GM19468 (cell line): Measurements from ENCODE around the gene CDCP1.

Experiments
- ATAC-seq: cut with Tn5 transposase; IDR thresholded peaks from one replicate; pipeline ENCODE4 v1.9.1; 2021; ENCODE audit warnings: mild to moderate bottlenecking, moderate library complexity, moderate number of reproducible peaks; ENCODE audit not compliant: unreplicated experiment; ENCODE audit errors: extremely low read depth

The CDCP1 gene

DNA sequence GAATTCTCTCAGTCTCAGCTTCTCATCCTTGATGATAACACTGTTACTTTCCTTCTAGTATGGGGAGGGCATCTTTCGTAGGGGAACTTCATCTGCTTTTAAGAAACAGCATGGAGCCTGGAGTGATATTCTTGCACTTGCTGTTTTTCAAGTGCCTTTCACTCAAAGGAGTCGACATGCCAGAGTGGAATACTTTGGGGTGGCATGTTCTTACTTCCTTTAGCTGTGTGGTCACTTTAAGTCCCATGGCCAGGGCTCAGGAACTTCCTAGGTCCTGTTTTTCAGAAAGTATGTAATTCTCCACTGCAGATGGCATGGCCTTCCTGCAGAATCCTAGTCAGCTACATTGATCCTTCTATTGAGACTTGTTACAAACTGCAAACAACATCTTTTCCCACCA is 28.1 kb upstream of the CDCP1 start:
- ATAC-seq, result no peak

DNA sequence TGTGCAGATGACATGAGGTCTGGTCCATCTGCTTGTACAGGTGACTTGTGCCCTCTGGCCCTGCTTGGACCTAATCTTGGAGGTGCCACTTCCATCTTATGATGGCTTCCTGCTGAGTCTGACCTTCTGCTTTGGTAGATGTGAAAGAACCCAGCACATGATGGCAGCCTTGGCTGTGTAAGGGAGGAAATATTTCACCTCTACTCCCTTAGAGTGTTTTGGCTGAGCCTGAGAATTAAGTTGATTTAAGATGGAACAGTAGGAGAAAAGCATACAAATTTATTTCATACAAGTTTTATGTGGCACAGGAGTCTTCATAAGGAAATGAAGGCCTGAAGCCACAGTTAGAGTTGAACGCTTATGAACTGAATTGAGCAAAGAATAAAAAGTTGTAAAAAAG is 27.6 kb upstream of the CDCP1 start:
- no peak for ATAC-seq

DNA sequence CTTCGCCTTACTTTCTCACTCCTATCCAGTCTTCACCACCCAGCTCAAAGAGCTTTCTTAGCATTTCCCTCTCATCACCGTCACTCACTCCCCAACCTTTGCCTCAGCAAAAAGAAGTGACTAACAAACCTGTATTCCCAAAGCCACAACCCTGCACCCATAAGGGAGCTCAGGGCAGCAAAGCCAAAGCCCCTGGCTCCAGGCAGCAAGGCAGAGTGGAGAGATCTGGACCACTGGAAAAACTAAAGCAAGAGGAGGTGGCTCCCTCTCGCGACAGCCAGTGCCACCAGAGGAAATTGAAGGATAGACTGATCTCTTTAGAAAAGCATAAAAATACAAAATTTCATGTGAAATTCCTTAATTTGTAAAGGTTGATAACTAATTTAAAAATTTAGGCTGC is 25.1 kb upstream of the CDCP1 start:
- no peak for ATAC-seq

DNA sequence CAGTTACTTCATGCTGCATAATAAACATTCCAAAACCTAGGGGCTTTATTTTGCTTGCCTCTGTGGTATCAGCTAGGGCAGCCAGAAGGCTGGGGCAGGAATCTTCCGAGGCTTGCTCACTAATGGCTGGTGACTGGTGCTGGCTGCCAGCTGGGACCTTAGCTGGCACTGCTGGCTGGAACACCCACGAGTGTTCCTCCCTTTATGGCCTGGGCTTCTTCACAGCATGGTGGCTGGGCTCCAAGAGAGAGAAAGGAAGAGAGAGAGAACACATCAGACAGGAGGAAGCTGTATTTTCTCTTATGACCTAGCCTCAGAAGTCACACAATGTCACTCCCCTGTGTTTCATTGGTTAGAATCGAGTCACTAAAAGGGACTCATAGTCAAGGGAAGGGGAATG is 23.9 kb upstream of the CDCP1 start:
- ATAC-seq, result no peak

DNA sequence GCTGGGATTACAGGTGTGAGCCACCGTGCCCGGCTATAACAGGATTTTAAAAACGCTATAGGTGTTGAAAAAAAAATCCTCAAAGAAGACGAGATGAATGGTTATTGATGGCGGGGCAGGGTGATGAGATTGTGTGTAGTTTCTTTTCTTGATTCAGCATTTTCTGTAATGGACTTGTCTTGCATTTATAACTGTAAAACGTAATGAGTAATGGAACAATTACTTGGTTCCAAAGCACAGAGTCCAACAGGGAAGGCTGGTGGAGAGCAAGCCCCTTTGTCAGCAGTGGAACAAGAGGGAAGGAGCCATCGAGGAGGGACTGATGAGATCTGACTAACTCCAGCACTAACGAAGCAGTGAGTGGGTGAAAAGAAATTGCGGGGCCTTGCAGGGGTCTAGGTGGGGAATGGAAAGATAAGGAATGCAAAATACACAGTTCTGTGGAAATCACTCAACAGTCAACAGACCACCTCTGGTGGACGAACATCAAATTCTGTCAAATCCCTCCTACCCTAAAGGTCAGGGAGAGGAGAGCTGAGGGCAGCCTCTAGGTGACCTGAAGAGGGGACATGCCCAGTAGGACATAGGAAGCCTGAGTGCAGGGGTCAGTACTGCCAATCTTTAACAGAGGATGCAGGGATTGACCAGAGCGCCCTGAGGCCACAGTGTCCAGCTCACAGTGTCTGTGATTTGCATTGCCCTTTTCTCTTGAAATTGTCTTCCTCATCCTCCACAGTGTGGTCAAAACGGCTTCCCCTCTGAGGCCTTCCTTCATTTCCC is 23.1 kb upstream of the CDCP1 start:
- ATAC-seq, result no peak

DNA sequence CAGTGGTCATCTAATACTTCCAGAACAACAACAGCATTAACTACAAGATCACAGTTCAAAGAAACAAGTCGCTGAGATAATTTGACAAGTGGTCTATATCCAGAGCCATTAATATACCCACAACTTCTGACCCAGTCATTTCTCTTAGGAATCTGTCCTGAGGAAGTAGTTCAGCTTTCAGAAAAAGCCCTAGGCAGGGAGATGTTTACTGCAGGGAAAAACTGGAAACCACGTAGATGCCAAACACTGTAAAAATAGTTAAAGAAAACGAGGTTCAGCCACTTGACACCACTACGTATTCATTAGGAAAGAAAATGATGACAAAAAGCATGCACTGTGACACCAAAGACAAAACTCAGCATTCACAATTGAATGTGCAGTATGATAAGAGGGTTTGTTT is 22.3 kb upstream of the CDCP1 start:
- ATAC-seq, result no peak

DNA sequence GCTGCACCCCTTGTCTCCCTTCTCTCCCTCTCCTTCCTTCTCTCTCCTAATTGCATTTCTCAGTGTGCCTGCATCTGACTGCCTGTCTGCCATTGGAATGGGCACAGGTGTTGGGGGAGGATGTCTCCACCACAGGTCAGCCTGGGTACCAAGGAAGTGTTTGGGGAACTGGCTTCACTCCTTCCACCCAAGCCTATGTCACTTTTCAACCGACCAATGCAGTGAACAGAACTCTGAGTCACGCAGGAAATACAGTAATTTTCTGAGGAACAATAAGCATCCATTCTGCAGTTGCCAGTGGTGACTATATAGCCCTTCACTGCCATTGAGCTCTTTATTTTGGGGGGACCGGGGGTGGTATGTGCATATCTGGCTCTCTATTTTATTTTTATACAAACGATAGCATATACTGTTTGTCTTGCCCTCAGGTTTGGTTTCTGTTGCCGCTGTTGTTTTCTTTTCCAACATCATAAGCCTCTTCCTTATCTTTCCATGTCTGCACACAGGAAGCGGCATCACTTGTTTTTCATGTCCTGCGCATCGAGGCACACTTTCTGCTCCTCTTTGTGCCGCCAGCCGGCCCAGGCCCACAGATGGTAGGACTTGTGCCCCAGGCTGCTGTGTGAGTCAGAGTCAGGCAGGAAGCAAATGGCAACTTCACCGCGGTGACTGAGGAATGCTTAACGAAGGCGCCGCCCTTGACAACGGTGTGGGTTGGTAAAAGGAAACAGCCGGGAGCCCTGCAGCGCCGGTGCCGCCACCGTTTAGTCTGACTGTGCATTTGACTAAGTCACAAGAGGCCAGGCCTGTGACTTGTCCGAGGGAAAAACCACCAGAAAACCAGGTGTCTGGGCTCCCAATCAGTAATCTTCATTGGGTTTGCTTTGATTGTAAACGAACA is 21.1 kb upstream of the CDCP1 start:
- ATAC-seq, result peak; percentile 75

DNA sequence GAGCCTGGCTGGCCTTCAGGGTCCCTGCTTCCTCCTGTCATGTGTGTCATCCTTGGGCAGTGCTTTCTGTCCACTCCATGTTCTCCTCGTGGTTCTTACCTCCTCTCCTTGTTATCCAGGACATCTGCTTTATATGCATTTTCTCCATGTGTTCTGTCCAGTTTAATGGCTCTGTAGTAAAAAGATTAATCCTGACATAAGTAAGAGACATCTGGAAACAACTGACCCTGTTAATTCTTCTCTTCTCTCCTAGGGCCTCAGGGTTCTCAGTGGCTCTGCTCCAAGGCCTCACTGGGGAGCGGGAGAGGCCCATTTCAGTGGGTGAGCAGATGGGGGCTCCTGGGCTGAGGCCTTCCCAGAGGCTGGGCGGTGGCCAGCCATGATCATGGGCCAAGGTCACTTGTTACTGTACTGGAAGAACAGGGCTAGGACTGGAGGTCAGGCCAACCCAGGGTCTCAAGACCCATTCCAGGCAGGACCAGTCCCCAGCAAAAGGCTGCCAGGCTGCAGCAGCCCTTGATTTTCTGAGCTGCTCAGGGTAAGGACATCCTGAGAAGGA is 20.2 kb upstream of the CDCP1 start:
- ATAC-seq, result no peak

DNA sequence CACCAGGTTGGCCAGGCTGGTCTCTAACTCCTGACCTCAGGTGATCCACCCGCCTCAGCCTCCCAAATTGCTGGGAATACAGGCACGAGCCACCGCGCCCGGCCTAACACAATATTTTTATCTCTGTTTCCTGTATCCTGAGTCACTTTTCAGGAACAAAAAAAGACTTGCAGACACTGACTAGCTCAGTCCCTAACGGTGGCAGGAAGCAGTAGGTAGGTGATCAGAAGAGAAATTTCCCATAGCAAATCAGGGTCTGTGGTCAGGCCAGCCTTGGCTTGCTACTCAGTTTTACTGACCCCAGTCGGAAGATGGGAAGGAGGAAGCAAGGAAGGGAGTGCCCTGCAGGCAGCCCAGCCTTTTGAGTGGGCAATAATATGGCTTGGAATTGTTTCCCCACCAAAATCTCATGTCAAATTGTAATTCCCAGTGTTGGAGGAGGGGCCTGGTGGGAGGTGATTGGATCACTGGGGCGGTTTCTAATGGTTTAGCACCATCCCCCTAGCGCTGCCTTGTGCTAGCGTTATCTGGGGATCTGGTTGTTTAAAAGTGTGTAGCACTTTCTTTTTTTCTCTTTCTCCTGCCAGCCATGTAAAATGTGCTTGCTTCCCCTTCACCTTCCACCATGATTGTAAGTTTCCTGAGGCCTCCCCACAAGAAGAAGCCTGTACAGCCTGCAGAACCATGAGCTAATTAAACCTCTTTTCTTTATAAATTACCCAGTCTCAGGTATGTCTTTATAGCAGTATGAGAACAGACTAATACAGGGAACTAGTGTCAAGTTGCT is 19.5 kb upstream of the CDCP1 start:
- ATAC-seq, result no peak

DNA sequence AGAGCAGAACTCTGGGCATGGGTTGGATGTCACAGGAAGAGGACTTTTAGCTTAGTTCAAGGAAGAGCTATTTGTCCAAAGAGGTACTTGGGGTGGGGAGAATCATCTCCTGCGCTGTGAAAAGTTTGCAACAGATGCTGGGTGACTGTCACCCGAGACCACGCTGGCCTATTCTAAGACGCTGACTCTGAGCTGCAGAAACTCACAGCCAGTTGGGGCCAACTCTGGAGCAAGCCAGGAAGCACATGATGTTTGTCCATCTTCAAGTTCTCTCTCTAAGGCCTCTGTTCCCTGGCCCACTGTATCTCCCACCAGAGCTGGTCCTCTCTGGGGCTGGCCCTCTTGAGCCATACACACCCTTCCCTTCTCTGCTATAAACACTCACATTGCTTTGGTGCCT is 17.9 kb upstream of the CDCP1 start:
- no peak for ATAC-seq

DNA sequence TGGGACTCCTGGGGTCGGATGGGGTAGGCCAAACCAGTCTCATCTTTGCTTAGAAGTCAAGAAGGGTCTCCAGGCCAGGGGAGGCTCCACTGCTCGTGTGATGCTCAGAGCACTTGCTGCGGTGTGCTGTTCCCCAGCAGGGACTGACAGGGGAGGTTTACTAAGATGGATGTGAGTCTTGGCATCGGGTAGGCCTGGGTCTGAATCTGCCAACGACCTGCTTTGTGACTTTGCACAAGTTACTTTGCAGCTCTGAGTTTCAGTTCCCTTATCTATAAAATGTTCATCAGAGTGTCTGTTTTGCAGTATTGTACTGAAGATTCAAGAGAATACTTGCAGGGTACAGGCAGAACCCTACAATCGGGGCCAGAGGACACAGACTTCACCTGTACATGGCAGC is 17.3 kb upstream of the CDCP1 start:
- ATAC-seq, result no peak

DNA sequence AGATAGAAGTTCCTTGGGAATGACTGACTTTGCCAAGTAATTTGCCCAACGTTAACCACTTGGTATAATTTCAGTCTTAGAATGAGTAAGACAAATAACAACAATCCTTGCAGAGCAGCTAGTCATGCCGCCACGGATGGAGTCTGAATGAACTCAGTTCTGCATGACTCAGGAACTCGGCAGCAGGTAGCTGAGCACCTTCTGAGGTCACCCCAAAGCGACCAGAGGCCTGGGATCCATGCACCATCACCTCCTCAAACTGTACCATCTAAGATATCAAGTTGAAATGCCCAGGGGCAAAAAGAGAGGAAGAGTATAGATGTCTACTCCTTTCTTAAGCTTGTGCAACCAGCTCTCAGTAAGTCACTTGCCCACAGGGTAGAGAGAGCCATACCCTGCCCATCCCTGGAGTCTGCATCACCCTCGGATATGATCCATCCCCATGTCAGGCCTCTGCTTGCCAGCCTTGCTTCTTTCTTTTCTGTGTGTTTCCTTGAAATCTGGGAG is 8.5 kb upstream of the CDCP1 start:
- ATAC-seq, result no peak

DNA sequence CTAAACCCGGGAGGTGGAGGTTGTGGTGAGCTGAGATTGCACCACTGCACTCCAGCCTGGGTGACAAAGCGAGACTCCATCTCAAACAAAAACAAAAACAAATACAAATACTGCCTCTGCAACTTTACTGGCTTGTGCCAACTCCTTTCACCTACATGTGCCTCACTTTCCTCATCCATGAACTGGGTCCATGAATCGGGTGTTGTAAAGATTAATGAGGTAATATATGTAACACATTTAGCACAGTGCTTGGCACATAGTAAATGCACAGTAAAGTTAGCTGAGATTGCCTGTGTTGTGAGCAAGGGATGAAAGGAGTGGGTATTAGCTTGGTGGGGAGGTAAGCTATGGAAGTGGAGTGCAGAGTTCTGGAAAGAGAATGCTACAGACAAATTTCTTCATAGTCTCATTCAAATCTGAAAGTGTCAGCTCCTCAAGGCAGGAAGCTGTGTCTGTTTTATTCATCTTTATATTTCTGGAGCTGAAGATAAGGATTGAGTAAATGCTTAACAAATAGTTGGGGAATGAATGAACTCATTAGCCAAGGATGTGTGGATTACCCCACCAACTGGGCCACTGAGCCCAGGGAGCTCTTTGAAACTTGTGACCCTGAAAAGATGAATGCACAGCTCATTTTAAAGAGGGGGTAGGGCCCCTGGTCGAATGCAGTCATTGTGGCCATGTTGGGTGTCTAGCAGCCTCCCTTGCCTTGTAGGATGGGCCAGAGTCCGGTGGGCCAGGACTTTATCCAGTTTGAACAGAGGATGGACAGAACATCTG is 7.7 kb upstream of the CDCP1 start:
- ATAC-seq, result no peak

DNA sequence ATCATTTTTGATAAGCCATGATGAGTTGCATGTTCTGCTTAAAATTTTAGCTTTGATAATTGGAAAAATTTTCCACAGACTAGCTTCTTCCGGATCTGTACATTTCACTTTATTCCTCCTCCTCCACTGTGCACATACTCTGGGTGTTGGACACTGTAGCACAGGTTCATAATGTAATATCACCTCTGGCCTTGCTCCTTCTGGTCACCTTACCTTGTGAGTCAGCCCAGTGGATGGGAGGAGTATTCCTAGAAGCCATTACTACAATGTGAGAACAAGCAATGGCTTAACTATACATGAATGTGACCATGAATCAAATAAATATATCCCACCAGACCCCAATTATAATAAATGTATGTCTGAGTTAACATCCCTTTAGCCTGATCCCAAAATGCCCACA is 6.1 kb upstream of the CDCP1 start:
- no peak for ATAC-seq

DNA sequence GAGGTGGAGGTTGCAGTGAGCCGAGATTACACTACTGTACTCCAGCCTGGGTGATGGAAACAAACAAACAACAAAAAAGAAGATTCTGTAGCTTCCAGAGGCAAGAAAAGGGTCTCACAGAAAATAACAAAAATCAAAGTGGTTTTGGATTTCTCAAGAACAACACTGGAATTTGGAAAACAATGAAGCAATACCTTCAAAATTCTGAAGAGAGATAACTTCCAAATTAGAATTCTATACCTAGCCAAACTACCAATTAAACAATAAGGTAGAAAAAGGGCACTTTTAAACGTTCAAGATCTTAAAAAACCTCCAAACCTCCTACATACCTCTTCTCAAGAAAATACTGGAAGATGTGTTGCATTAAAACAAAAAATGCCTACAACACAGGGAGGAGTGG is 4.9 kb upstream of the CDCP1 start:
- no peak for ATAC-seq

DNA sequence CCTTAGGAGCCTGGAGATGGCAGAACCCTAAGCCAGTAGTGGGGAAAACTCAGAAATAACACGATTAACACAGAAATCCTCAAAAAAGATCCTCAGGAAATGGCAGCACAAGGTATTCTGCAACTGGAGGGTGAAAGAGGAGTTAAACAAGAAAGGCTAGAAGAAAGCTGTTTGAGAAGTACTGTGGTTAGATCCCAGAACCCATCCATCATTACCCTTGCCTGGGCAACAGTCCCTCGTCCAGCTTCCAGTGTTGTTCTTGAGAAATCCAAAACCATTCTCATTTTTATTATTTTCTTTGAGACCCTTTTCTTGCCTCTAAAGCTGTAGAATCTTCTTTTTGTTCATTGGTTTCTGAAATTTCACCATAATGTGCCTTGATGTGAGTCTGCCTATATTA is 2.7 kb upstream of the CDCP1 start:
- ATAC-seq, result no peak

DNA sequence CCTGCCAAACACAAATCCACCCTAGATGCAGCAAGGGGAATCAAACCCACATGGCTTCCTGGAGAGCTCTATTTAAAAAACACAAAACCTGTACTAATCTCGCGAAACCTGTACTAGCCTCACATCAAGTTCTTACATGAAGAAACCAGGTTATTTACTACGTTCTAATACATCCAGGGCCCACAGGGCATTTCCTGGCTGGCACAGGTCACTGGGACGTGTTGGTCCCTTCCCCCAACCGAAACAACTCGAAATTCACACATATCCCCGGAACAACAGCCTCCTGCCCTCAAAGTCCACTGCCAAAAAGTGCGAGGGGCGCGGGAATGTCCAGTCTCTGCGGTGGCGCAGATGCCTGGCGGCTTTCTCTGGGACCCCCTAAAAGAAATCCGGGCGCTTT is 955 bp downstream of the CDCP1 start:
- no peak for ATAC-seq

DNA sequence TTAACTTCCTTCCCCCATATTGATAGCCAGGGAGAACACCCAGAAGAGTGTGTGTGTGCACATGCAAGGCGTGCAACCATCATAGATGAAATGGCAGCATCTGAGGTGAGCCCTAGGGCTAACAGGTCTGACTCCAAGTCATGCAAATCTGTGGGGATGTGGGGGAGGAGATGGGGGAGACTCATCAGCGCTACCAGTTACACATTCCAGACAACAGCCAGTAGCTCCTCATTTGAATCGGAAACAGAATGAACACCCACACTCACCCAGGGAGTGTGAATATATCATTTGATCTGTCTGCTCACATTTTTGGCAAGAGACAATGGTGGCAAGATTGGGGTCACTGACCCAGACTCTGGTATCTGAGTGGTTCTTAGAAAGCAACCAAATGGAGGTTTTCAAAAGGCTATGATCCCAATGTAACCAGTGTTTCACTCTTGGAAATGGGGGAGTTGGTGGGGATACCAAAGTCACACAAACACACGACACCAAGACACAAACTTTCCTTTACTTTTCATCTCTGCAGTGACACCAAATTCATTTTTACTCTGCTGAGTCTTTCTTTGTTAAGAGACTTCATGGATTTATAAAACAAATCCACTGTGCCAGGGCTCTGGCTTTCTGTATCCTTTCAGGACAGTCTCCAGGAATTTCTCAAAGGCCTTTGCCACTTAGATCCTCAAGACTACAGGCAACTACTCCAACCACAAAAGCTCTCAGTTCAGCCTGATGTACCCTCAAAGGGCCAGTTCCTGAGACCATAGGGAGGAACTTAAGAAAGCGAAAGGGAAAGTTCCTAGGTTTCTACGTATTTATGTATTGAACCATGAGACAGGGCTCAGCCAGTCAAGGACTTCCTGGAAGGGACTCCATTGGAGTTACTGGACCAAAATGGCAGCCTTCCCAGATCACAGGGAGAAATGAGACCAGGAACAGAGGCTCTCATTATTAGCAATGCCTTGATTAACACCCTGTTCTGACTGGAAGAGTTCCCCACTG is 2.2 kb downstream of the CDCP1 start:
- no peak for ATAC-seq
